ENCODE measurements around the gene RRAGB. TPM values are rescaled to one million over a fixed set of nuclear protein-coding genes. Genes with fewer than 3 reads are reported as not detected.
A peak's percentile ranks its signal among the peaks of the same experiment; 100 is the strongest.

RRAGB gene
- total RNA-seq, 2 experiments from 2014 or later: 6.3 to 6.4 TPM

- ChIA-PET POLR2A (no interaction called here), CTCF (interaction anchor here (0.7 kb wide), 1 partner anchor 170 kb away, joined by 4 read pairs; no protein-coding TSS in a partner anchor)
- Mint-ChIP-seq H3K27me3 (no peaks in the 10 kb centered on the region), H3K36me3 (ENCODE audit: low read depth) (no peaks in the 10 kb centered on the region), H3K9me3 (peaks cover 2% of the 10 kb centered on the region), H3K27ac (no peak overlapping the region), H3K4me3 (no peak overlapping the region), H3K4me1 (ENCODE audit: low read depth) (no peaks in the 10 kb centered on the region)
- TF ChIP-seq CTCF (IDR thresholded peaks at IDR 0.05): no peak
- ATAC-seq (no peak), DNase-seq (no peak)
- intact Hi-C loops (cut with micrococcal nuclease): no loop called here
Measured at GRCh38 chrX:55787727-55788126, 70.2 kb downstream of the RRAGB start.

- ATAC-seq (peak; percentile 37), DNase-seq (no peak)
- Mint-ChIP-seq H3K27ac (no peak overlapping the region), H3K36me3 (ENCODE audit: low read depth) (no peaks in the 10 kb centered on the region), H3K27me3 (no peaks in the 10 kb centered on the region), H3K9me3 (no peaks in the 10 kb centered on the region), H3K4me1 (ENCODE audit: low read depth) (peaks cover 5% of the 10 kb centered on the region), H3K4me3 (no peak overlapping the region)
- TF ChIP-seq CTCF (IDR thresholded peaks at IDR 0.05): no peak
- CTCF ChIA-PET: no interaction called here
- intact Hi-C loops (cut with micrococcal nuclease): no loop called here
- POLR2A ChIA-PET: no interaction called here
Measured at GRCh38 chrX:55794405-55794804, 76.9 kb downstream of the RRAGB start.

- intact Hi-C loops (cut with micrococcal nuclease): no loop called here
- Mint-ChIP-seq H3K36me3 (ENCODE audit: low read depth) (no peaks in the 10 kb centered on the region), H3K4me3 (no peak overlapping the region), H3K4me1 (ENCODE audit: low read depth) (peaks cover 5% of the 10 kb centered on the region), H3K27ac (no peak overlapping the region), H3K27me3 (no peaks in the 10 kb centered on the region), H3K9me3 (no peaks in the 10 kb centered on the region)
- no peak for TF ChIP-seq CTCF (IDR thresholded peaks at IDR 0.05)
- ATAC-seq: no peak
- CTCF ChIA-PET: no interaction called here
- POLR2A ChIA-PET: no interaction called here
- no peak for DNase-seq
Measured at GRCh38 chrX:55796496-55796895, 78.9 kb downstream of the RRAGB start.

- POLR2A ChIA-PET: no interaction called here
- Mint-ChIP-seq H3K9me3 (no peaks in the 10 kb centered on the region), H3K36me3 (ENCODE audit: low read depth) (no peaks in the 10 kb centered on the region), H3K27ac (no peak overlapping the region), H3K27me3 (no peaks in the 10 kb centered on the region), H3K4me1 (ENCODE audit: low read depth) (no peaks in the 10 kb centered on the region), H3K4me3 (no peak overlapping the region)
- ATAC-seq (no peak), DNase-seq (no peak)
- no peak for TF ChIP-seq CTCF (IDR thresholded peaks at IDR 0.05)
- CTCF ChIA-PET: no interaction called here
- intact Hi-C loops (cut with micrococcal nuclease): no loop called here
Measured at GRCh38 chrX:55801811-55802210, 84.3 kb downstream of the RRAGB start.

Other genes with a start within 250 kb of the RRAGB start
- gene USP51, start 227.9 kb upstream of the RRAGB start, total RNA-seq: 1 to 10 TPM; 1.2 to 1.5 TPM
- gene FOXR2, start 94.3 kb upstream of the RRAGB start, total RNA-seq: not detected

All from activated CD8-positive, alpha-beta T cell treated with anti-CD3 and anti-CD28 coated beads for 36 hours (primary cell).